Gastrocnemius medialis (tissue), 4 donors: Measurements from ENCODE around the gene TTBK1.

Experiments used
- CTCF ChIP-seq, 5 experiments: fragments of 450-650 bp in 3 of 5; fragments of 200-600 bp in 2 of 5; sonication (generic) in 2 of 5; IDR thresholded peaks in 4 of 5; conservative IDR thresholded peaks in 1 of 5; 1 replicate in 4 of 5; 2 replicates in 1 of 5; pipeline ENCODE4 v1.5.1; 2016 to 2019; ENCODE audit warnings: antibody characterized with exemption in 5 of 5, mild to moderate bottlenecking in 3 of 5, moderate library complexity in 3 of 5
- POLR2A ChIP-seq, 2 donors: fragments of 450-650 bp; IDR thresholded peaks; one replicate each; pipeline ENCODE4 v1.6.1; 2017; ENCODE audit warnings: antibody characterized with exemption in 2 of 2, mild to moderate bottlenecking in 2 of 2, moderate library complexity in 2 of 2

GRCh38 chr6:43331891-43332290, 88.6 kb downstream of the TTBK1 start:
- TF ChIP-seq CTCF (IDR thresholded peaks at IDR 0.05 in 4 of 5, conservative IDR thresholded peaks at IDR 0.05 in 1 of 5) (no peak), POLR2A (IDR thresholded peaks at IDR 0.05) (no peak)
